T47D (cell line): ENCODE results near the gene TOR4A.
"Not testable (repeated sequence)": the region's sequence is repeated elsewhere in the genome, so short reads cannot be mapped to it uniquely, and the experiment has no call there.

Source experiments
- DNase-seq, 2 experiments: peaks; one replicate each; pipeline versions ENCODE4 v3.0.0 to v3.0.0-alpha.2; 2011 to 2012; ENCODE audit warnings: low read depth in 1 of 2, low spot score in 1 of 2
- JUND ChIP-seq: IDR thresholded peaks from 2 replicates; pipeline ENCODE4 v1.6.1; 2012; ENCODE audit warnings: low read depth
- in situ Hi-C: cut with HindIII; loops from 2 replicates; pipeline ENCODE4 v1.10.0; 2016; ENCODE audit warnings: low sequenced_read_pairs, low pct_unique_long_range_greater_than_20kb

The TOR4A gene

GRCh38 chr9:137321726-137322361 is 44.3 kb downstream of the TOR4A start:
- in situ Hi-C loops, result no loop called here
- no peak for DNase-seq
- TF ChIP-seq JUND, result no peak

GRCh38 chr9:137323531-137324331 is 46.2 kb downstream of the TOR4A start:
- DNase-seq, result no peak
- in situ Hi-C loops, result no loop called here
- TF ChIP-seq JUND, result no peak

GRCh38 chr9:137325124-137325523 is 47.6 kb downstream of the TOR4A start:
- in situ Hi-C loops, result no loop called here
- TF ChIP-seq JUND, result no peak
- DNase-seq, result no peak

- DNase-seq, result no peak
- no peak for TF ChIP-seq JUND
- in situ Hi-C loops, result no loop called here
Measured at GRCh38 chr9:137325799-137326198, 48.3 kb downstream of the TOR4A start.

GRCh38 chr9:137326445-137327065 is 49.0 kb downstream of the TOR4A start:
- no peak for DNase-seq
- no peak for TF ChIP-seq JUND
- in situ Hi-C loops, result no loop called here

- in situ Hi-C loops, DNase-seq: not testable (repeated sequence)
Measured at GRCh38 chr9:137327641-137328550, 50.4 kb downstream of the TOR4A start.

- in situ Hi-C loops, DNase-seq: not testable (repeated sequence)
Measured at GRCh38 chr9:137329590-137329989, 52.1 kb downstream of the TOR4A start.

GRCh38 chr9:137330689-137331088 is 53.2 kb downstream of the TOR4A start:
- no peak for TF ChIP-seq JUND
- no peak for DNase-seq
- in situ Hi-C loops, result no loop called here

- no peak for TF ChIP-seq JUND
- no peak for DNase-seq
- in situ Hi-C loops, result no loop called here
Measured at GRCh38 chr9:137331929-137332328, 54.4 kb downstream of the TOR4A start.
